GM12872 (cell line): ENCODE results near the gene KLK3.

Source experiments
- CTCF ChIP-seq: IDR thresholded peaks from 3 replicates; pipeline ENCODE4 v1.5.1; 2011; ENCODE audit warnings: low read depth, mild to moderate bottlenecking, low read length, moderate library complexity; ENCODE audit not compliant: insufficient read depth

KLK3 gene

GRCh38 chr19:50897612-50898011, 42.9 kb downstream of the KLK3 start:
- peak; percentile 36; the same call in 1 of the 3 replicates for TF ChIP-seq CTCF

- no peak for TF ChIP-seq CTCF
Observed at GRCh38 chr19:50898018-50898417, 43.3 kb downstream of the KLK3 start.

- TF ChIP-seq CTCF, result no peak
Observed at GRCh38 chr19:50899569-50899968, 44.9 kb downstream of the KLK3 start.

GRCh38 chr19:50902640-50903039, 47.9 kb downstream of the KLK3 start:
- TF ChIP-seq CTCF, result no peak

- TF ChIP-seq CTCF, result peak; percentile 75
Observed at GRCh38 chr19:50906217-50906616, 51.5 kb downstream of the KLK3 start.

GRCh38 chr19:50908336-50908735, 53.6 kb downstream of the KLK3 start:
- TF ChIP-seq CTCF, result no peak

- TF ChIP-seq CTCF, result no peak
Observed at GRCh38 chr19:50909240-50910070, 54.7 kb downstream of the KLK3 start.
